ENCODE measurements around the gene RAB3IP. TPM values are rescaled to one million over a fixed set of nuclear protein-coding genes. Genes with fewer than 3 reads are reported as not detected.

The RAB3IP gene
- total RNA-seq (2022; extraction: Qiagen RNA extraction; ENCODE audit: low read depth), result 10.9 to 14.4 TPM (median 12.4 TPM) in 5 replicates

GRCh38 chr12:69738351-69739286 is at the start of gene RAB3IP:
RAB3IP (plus strand) TSS chr12:69738860; CDS start chr12:69755409, 16,549 bp downstream.

GRCh38 chr12:69698769-69699540 is 39.7 kb upstream of the RAB3IP start, which contains the start of gene BEST3:
BEST3 (minus strand) TSS chr12:69699303; CDS start chr12:69697798, 1,505 bp downstream.

GRCh38 chr12:69824966-69825560 is 86.4 kb downstream of the RAB3IP start, which contains the start of gene MYRFL:
MYRFL (plus strand) TSS chr12:69825227; CDS start chr12:69825518, 291 bp downstream.

Other genes with a start within 250 kb of the RAB3IP start
- 284 to 390 TPM (median 299 TPM) in 5 replicates for gene CCT2, start 153.4 kb upstream of the RAB3IP start, total RNA-seq (2022; extraction: Qiagen RNA extraction; ENCODE audit: low read depth)
- not detected in 5 replicates for gene LRRC10, start 128.0 kb upstream of the RAB3IP start, total RNA-seq (2022; extraction: Qiagen RNA extraction; ENCODE audit: low read depth)
- gene BEST3, start 39.6 kb upstream of the RAB3IP start, total RNA-seq (2022; extraction: Qiagen RNA extraction; ENCODE audit: low read depth), result 0.59 to 1.8 TPM (median 1.1 TPM) in 5 replicates
- 0.03 TPM in 1 of 5 replicates, not detected in the others for gene MYRFL, start 86.4 kb downstream of the RAB3IP start, total RNA-seq (2022; extraction: Qiagen RNA extraction; ENCODE audit: low read depth)

Data from A549 treated with CpdA at 1 μM for 4 hours (cell line).